HG03575 (cell line): ENCODE measurements around the gene PDE6C.

Experiments
- ATAC-seq: cut with Tn5 transposase; IDR thresholded peaks from one replicate; pipeline ENCODE4 v1.9.1; 2021; ENCODE audit not compliant: unreplicated experiment, insufficient number of reproducible peaks, low FRiP score; ENCODE audit errors: extremely low read depth

The PDE6C gene

GRCh38 chr10:93615576-93616235, 3.4 kb downstream of the PDE6C start:
- ATAC-seq, result no peak

GRCh38 chr10:93620925-93621324, 8.6 kb downstream of the PDE6C start:
- ATAC-seq, result no peak

- no peak for ATAC-seq
Observed at GRCh38 chr10:93622942-93623341, 10.6 kb downstream of the PDE6C start.

- no peak for ATAC-seq
Observed at GRCh38 chr10:93628858-93629257, 16.5 kb downstream of the PDE6C start.

GRCh38 chr10:93629647-93630305, 17.4 kb downstream of the PDE6C start:
- ATAC-seq, result no peak

- no peak for ATAC-seq
Observed at GRCh38 chr10:93630625-93631557, 18.6 kb downstream of the PDE6C start.

GRCh38 chr10:93639791-93640190, 27.5 kb downstream of the PDE6C start:
- ATAC-seq, result no peak

GRCh38 chr10:93652857-93653256, 40.5 kb downstream of the PDE6C start:
- no peak for ATAC-seq

- ATAC-seq, result no peak
Observed at GRCh38 chr10:93654201-93654600, 41.9 kb downstream of the PDE6C start.

GRCh38 chr10:93656155-93656554, 43.8 kb downstream of the PDE6C start:
- ATAC-seq, result no peak

GRCh38 chr10:93657757-93658156, 45.4 kb downstream of the PDE6C start:
- ATAC-seq, result no peak

GRCh38 chr10:93666030-93666429, 53.7 kb downstream of the PDE6C start:
- no peak for ATAC-seq

GRCh38 chr10:93667795-93668194, 55.5 kb downstream of the PDE6C start:
- ATAC-seq, result no peak

- no peak for ATAC-seq
Observed at GRCh38 chr10:93670372-93670771, 58.0 kb downstream of the PDE6C start.

GRCh38 chr10:93671042-93671441, 58.7 kb downstream of the PDE6C start:
- ATAC-seq, result no peak

- ATAC-seq, result no peak
Observed at GRCh38 chr10:93672022-93672678, 59.8 kb downstream of the PDE6C start.

GRCh38 chr10:93672890-93673289, 60.6 kb downstream of the PDE6C start:
- ATAC-seq, result no peak

GRCh38 chr10:93673791-93674190, 61.5 kb downstream of the PDE6C start:
- ATAC-seq, result no peak

- ATAC-seq, result no peak
Observed at GRCh38 chr10:93678386-93678785, 66.0 kb downstream of the PDE6C start.
